CD8-positive, alpha-beta memory T cell (primary cell): ENCODE measurements around the gene MYH15. TPM values are rescaled to one million over a fixed set of nuclear protein-coding genes. Genes with fewer than 3 reads are reported as not detected.
A peak's percentile ranks its signal among the peaks of the same experiment; 100 is the strongest.

ENCODE experiments used
- CTCF ChIA-PET: fragments of 350-600 bp; sonication (Branson Sonifier 250); formaldehyde crosslinking; loops from one replicate; lab custom pipeline; 2021; ENCODE audit warnings: antibody characterized with exemption; lab: Charles Lee
- POLR2A ChIA-PET: fragments of 350-600 bp; sonication (Branson Sonifier 250); formaldehyde crosslinking; loops from one replicate; lab custom pipeline; 2021; ENCODE audit warnings: antibody characterized with exemption; lab: Charles Lee
- DNase-seq, 5 donors: peaks; one replicate each; pipeline versions ENCODE4 v3.0.0 to v3.0.0-alpha.2; 2020 to 2022; ENCODE audit warnings: mixed read lengths in 1 of 5
- H3K27ac ChIP-seq: one replicate; pipeline ENCODE4 v1.7.0; 2013; ENCODE audit warnings: low read depth, mild to moderate bottlenecking, low read length, moderate library complexity
- H3K27me3 ChIP-seq: 2 replicates; pipeline ENCODE4 v1.7.0; 2013; ENCODE audit warnings: low read length, mild to moderate bottlenecking; ENCODE audit not compliant: insufficient read depth, poor library complexity, severe bottlenecking
- H3K36me3 ChIP-seq: 2 replicates; pipeline ENCODE4 v1.7.0; 2013; ENCODE audit warnings: mild to moderate bottlenecking, low read length, moderate library complexity; ENCODE audit not compliant: insufficient read depth
- H3K4me1 ChIP-seq: 2 replicates; pipeline ENCODE4 v1.7.0; 2013; ENCODE audit warnings: mild to moderate bottlenecking, low read length, moderate library complexity; ENCODE audit not compliant: insufficient read depth
- H3K4me3 ChIP-seq: 2 replicates; pipeline ENCODE4 v1.7.0; 2013; ENCODE audit warnings: mild to moderate bottlenecking, low read length
- H3K9me3 ChIP-seq: 2 replicates; pipeline ENCODE4 v1.7.0; 2013; ENCODE audit warnings: mild to moderate bottlenecking, low read length
- H3K27ac Mint-ChIP-seq, 8 donors: one replicate each; pipeline ENCODE4 v1.8.0; 2020 to 2021; ENCODE audit warnings: mixed read lengths in 8 of 8, mild to moderate bottlenecking in 6 of 8, inconsistent platforms in 3 of 8, moderate library complexity in 3 of 8
- H3K27me3 Mint-ChIP-seq, 2 donors: one replicate each; pipeline ENCODE4 v1.8.0; 2020 to 2021; ENCODE audit warnings: mixed read lengths in 2 of 2, mild to moderate bottlenecking in 1 of 2, moderate library complexity in 1 of 2
- H3K36me3 Mint-ChIP-seq, 3 donors: one replicate each; pipeline ENCODE4 v1.8.0; 2020 to 2021; ENCODE audit warnings: mixed read lengths in 3 of 3, inconsistent platforms in 1 of 3, mild to moderate bottlenecking in 1 of 3
- H3K4me1 Mint-ChIP-seq, 3 donors: one replicate each; pipeline ENCODE4 v1.8.0; 2020 to 2021; ENCODE audit warnings: mixed read lengths in 3 of 3, inconsistent platforms in 1 of 3, mild to moderate bottlenecking in 1 of 3
- H3K4me3 Mint-ChIP-seq, 7 donors: one replicate each; pipeline ENCODE4 v1.8.0; 2020 to 2021; ENCODE audit warnings: mixed read lengths in 7 of 7, mild to moderate bottlenecking in 6 of 7, moderate library complexity in 4 of 7, inconsistent platforms in 2 of 7
- H3K9me3 Mint-ChIP-seq, 5 donors: one replicate each; pipeline ENCODE4 v1.8.0; 2020 to 2022; ENCODE audit warnings: mixed read lengths in 5 of 5, mild to moderate bottlenecking in 3 of 5, moderate library complexity in 2 of 5, inconsistent platforms in 1 of 5
- polyA plus RNA-seq: library from polyadenylated mRNA; unstranded; fragments of 300-500 nt; fragmentation: Illumina TruSeq; gene quantifications from one replicate; pipeline ENCODE4 v1.2.3, GENCODE V29; 2021
- total RNA-seq, 2 experiments: library from RNA; stranded (reverse); gene quantifications; one replicate each; pipeline ENCODE4 v1.2.3, GENCODE V29; 2021

Gene MYH15
- total and polyA plus RNA-seq, 3 experiments from 2014 or later: 0.11 to 0.18 TPM; not detected in 1

DNA sequence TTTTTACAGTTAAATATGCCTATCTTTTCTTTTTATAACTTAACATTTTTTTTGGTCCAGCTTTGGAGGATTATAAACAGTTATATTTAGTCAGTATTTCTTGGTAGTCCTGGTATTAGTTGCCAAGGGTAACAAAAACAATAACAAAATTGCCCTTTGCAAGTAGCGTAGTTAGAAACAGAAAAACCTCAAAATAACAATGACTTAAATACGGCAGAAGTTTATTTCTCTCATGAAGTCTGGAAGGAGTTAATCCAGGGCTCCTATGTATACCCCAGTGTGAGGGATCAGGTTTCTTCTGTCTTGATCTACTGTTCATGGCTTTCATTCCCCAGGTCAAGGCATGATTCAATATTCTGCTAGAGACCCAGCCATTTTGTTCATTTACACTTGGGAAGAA is 14.1 kb upstream of the MYH15 start:
- Mint-ChIP-seq H3K36me3 (peaks cover 0 to 1% (median 0%) of the 10 kb centered on the region in 3 donors), H3K27me3 (peaks cover 4 to 6% of the 10 kb centered on the region in 2 donors), H3K9me3 (no peaks in the 10 kb centered on the region), H3K27ac (no peak overlapping the region), H3K4me1 (no peaks in the 10 kb centered on the region), H3K4me3 (no peak overlapping the region)
- Histone ChIP-seq H3K27ac (no peak overlapping the region), H3K9me3 (no peaks in the 10 kb centered on the region), H3K4me3 (no peak overlapping the region), H3K4me1 (no peaks in the 10 kb centered on the region), H3K36me3 (no peaks in the 10 kb centered on the region), H3K27me3 (no peaks in the 10 kb centered on the region)
- ChIA-PET CTCF (no interaction called here), POLR2A (no interaction called here)
- DNase-seq: no peak

DNA sequence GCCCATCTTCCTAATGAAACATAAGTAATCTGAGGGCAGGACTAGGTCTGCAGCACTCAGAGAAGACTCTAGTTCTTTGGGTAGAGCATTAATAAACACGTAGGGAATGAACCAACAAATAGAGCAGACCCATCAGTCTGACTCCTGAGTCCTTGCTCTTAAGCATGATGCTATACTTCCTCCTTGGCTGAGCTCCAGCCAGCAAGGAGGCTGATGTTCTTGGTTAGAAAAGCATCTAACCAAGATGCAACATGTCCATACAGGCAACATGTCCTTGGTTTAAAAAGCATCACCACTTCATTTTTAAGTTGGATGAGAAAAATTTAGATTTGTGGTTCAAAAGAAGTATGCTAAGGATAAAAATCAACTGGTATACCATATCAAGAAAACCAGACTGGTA is 8.5 kb upstream of the MYH15 start:
- Mint-ChIP-seq H3K4me1 (no peaks in the 10 kb centered on the region), H3K36me3 (no peaks in the 10 kb centered on the region), H3K27ac (no peak overlapping the region), H3K4me3 (no peak overlapping the region), H3K27me3 (peaks cover 0 to 2% of the 10 kb centered on the region in 2 donors), H3K9me3 (peaks cover 0 to 1% (median 0%) of the 10 kb centered on the region in 5 donors)
- no peaks in the 10 kb centered on the region for H3K27me3 ChIP-seq
- H3K36me3 ChIP-seq: no peaks in the 10 kb centered on the region
- no peak overlapping the region for H3K4me3 ChIP-seq
- H3K4me1 ChIP-seq: no peaks in the 10 kb centered on the region
- H3K9me3 ChIP-seq: no peaks in the 10 kb centered on the region
- no peak for DNase-seq
- ChIA-PET CTCF (interaction anchor here (1.7 kb wide), 1 partner anchor 41 kb away, joined by 4 read pairs; no protein-coding TSS in a partner anchor), POLR2A (no interaction called here)
- no peak overlapping the region for H3K27ac ChIP-seq

DNA sequence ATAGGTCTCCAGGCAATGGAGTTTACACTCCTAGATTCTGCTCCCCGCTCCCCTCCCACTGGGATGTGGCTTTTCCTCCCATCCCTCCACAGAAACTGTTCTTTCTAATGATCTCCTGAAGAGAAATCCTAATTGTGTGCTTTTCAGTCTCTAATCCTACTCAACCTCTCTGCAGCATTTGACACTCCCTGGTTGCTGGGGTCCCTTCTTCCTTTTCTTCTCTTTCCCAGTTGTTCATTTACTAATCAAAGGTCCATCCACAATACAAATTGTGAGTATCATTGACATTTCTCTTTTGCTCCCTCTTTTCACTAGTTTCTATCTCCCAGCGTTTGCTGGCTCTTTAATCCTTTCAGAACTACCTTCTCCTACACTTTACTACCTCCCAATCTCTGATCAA is 6.5 kb upstream of the MYH15 start:
- ChIA-PET CTCF (interaction anchor here (0.6 kb wide), 1 partner anchor 17 kb away, joined by 3 read pairs; no protein-coding TSS in a partner anchor), POLR2A (no interaction called here)
- H3K9me3 Mint-ChIP-seq: peaks cover 0 to 1% (median 0%) of the 10 kb centered on the region in 5 donors
- no peak overlapping the region for H3K4me3 Mint-ChIP-seq
- H3K4me1 Mint-ChIP-seq: no peaks in the 10 kb centered on the region
- Histone ChIP-seq H3K9me3 (no peaks in the 10 kb centered on the region), H3K36me3 (no peaks in the 10 kb centered on the region), H3K4me1 (no peaks in the 10 kb centered on the region), H3K4me3 (no peak overlapping the region), H3K27ac (no peak overlapping the region), H3K27me3 (no peaks in the 10 kb centered on the region)
- peaks cover 0 to 2% of the 10 kb centered on the region in 2 donors for H3K27me3 Mint-ChIP-seq
- no peaks in the 10 kb centered on the region for H3K36me3 Mint-ChIP-seq
- no peak overlapping the region for H3K27ac Mint-ChIP-seq
- no peak for DNase-seq

DNA sequence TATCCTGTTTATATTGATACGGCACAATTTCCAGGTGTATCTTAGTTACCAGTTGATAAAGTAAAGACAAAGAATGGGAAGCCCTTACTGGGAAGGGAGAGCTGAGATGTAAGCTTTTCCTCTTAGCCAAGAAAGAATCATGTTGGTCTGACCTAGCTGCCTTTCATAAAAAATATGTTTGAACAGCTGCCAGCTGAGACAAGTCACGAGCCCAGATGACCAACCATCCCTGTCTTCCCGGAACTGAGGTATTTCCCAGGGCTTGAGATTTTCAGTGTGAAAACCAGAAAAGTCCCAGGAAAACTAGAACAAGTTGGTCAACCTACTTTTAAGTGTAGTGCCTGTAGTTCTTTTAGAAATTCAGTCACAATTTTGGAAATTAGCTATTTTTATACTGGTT is 3.6 kb upstream of the MYH15 start:
- Mint-ChIP-seq H3K27ac (no peak overlapping the region), H3K9me3 (peaks cover 0 to 1% (median 0%) of the 10 kb centered on the region in 5 donors), H3K4me3 (no peak overlapping the region), H3K4me1 (no peaks in the 10 kb centered on the region), H3K36me3 (no peaks in the 10 kb centered on the region), H3K27me3 (peaks cover 0 to 2% of the 10 kb centered on the region in 2 donors)
- ChIA-PET POLR2A (no interaction called here), CTCF (no interaction called here)
- no peaks in the 10 kb centered on the region for H3K4me1 ChIP-seq
- no peaks in the 10 kb centered on the region for H3K36me3 ChIP-seq
- DNase-seq: no peak
- H3K27me3 ChIP-seq: no peaks in the 10 kb centered on the region
- no peak overlapping the region for H3K27ac ChIP-seq
- no peaks in the 10 kb centered on the region for H3K9me3 ChIP-seq
- no peak overlapping the region for H3K4me3 ChIP-seq

DNA sequence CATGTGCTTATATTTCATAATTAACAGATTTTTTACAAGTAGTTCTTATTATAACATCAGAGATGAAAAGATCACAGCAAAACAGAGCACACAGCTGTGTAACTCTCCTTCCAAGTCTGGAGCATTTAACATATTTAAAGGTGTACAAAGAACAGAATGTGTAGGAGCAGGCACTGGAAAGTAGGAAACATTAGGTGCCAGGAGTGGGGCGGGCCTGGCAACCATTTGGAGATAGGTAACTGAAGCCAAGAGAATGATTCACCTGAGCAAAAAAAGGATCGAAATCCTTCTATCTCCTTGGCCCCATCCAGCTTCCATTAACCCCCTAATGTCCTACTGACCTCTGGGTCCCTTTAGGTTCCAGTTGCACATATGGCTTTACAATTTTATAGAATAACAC is 2.3 kb upstream of the MYH15 start:
- no peaks in the 10 kb centered on the region for H3K4me1 ChIP-seq
- H3K36me3 Mint-ChIP-seq: no peaks in the 10 kb centered on the region
- no peaks in the 10 kb centered on the region for H3K36me3 ChIP-seq
- no peak overlapping the region for H3K4me3 Mint-ChIP-seq
- DNase-seq: no peak
- CTCF ChIA-PET: interaction anchor here (1.0 kb wide), 1 partner anchor 22 kb away, joined by 3 read pairs; no protein-coding TSS in a partner anchor
- no peaks in the 10 kb centered on the region for H3K4me1 Mint-ChIP-seq
- H3K9me3 ChIP-seq: no peaks in the 10 kb centered on the region
- POLR2A ChIA-PET: no interaction called here
- no peaks in the 10 kb centered on the region for H3K27me3 Mint-ChIP-seq
- no peak overlapping the region for H3K27ac ChIP-seq
- no peaks in the 10 kb centered on the region for H3K9me3 Mint-ChIP-seq
- H3K27me3 ChIP-seq: no peaks in the 10 kb centered on the region
- no peak overlapping the region for H3K4me3 ChIP-seq
- no peak overlapping the region for H3K27ac Mint-ChIP-seq

DNA sequence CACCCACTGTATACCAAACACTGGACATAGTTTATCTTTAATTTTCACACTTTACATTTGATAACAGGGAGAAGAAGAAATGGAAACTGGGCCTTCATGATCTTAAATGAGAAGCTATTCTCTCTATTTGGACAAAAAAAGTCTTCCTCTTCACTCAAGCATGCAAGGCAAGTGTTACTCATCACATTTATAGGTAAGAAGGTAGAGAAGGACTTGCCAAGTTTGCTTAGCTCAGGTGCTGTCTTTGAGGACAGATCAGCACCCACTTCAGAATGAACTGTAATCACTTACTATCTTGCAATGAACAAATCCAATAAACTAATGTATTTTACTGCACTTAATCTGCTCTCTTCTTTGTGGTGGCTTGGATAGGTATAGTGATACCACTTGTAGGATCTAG is 1.1 kb upstream of the MYH15 start:
- Histone ChIP-seq H3K27me3 (no peaks in the 10 kb centered on the region), H3K9me3 (no peaks in the 10 kb centered on the region), H3K4me1 (no peaks in the 10 kb centered on the region), H3K36me3 (no peaks in the 10 kb centered on the region), H3K27ac (no peak overlapping the region), H3K4me3 (no peak overlapping the region)
- ChIA-PET CTCF (interaction anchor here (1.0 kb wide), 1 partner anchor 21 kb away, joined by 3 read pairs; no protein-coding TSS in a partner anchor), POLR2A (no interaction called here)
- no peak for DNase-seq
- Mint-ChIP-seq H3K27me3 (no peaks in the 10 kb centered on the region), H3K4me1 (no peaks in the 10 kb centered on the region), H3K4me3 (no peak overlapping the region), H3K36me3 (no peaks in the 10 kb centered on the region), H3K9me3 (no peaks in the 10 kb centered on the region), H3K27ac (no peak overlapping the region)

DNA sequence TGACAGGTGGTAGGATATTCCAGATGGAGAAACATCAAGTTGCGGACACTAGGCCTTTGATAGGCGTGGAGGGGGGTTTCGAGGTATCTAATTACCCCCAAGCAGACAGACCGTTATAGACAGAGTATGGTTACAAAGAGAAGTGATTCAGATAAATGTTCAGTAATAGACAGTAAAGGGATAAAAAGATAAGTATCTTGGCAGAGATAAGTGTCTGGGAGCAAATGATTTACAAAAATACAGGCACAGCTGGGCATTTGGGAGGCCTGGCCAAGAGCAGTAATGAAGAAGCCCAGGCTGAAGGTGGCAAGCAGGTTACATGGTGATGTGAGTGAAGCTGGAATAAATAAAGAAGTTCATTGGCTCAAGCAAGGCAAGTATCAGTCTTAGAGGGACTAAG is 659 bp upstream of the MYH15 start:
- POLR2A ChIA-PET: no interaction called here
- no peak overlapping the region for H3K4me3 Mint-ChIP-seq
- CTCF ChIA-PET: no interaction called here

DNA sequence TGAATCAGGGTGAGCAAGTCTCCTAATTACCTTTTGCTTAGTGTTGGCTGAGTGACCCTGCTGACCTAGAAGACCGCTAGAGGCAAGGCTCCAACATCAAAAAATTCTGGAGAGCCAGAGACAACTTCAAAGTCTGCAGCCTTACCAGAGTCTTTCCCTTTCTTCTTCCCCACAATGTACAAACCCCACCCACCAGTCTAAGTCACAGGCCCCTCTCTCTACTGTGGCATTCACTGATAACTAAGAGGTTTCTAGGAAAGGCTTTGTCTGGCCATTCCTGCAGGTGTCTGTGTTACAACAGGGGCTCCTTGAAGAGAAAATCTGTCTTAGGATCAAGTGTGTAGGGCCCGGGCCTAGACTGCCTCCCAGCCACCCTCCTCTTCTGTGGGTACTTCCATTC is 525 bp downstream of the MYH15 start:
- POLR2A ChIA-PET: no interaction called here
- no peaks in the 10 kb centered on the region for H3K4me1 ChIP-seq
- H3K9me3 ChIP-seq: no peaks in the 10 kb centered on the region
- no peak for DNase-seq
- H3K36me3 ChIP-seq: no peaks in the 10 kb centered on the region
- no peaks in the 10 kb centered on the region for H3K4me1 Mint-ChIP-seq
- no peak overlapping the region for H3K27ac ChIP-seq
- no peaks in the 10 kb centered on the region for H3K27me3 ChIP-seq
- H3K27me3 Mint-ChIP-seq: no peaks in the 10 kb centered on the region
- no peaks in the 10 kb centered on the region for H3K36me3 Mint-ChIP-seq
- CTCF ChIA-PET: no interaction called here
- H3K27ac Mint-ChIP-seq: peak overlapping the region in 1 of 8 donors; percentile 30
- no peaks in the 10 kb centered on the region for H3K9me3 Mint-ChIP-seq
- H3K4me3 ChIP-seq: no peak overlapping the region
- no peak overlapping the region for H3K4me3 Mint-ChIP-seq

More for the DNA sequence above, 659 bp upstream of the MYH15 start:
- no peaks in the 10 kb centered on the region for H3K4me1 ChIP-seq
- no peaks in the 10 kb centered on the region for H3K27me3 ChIP-seq
- no peak overlapping the region for H3K27ac Mint-ChIP-seq
- H3K27ac ChIP-seq: no peak overlapping the region
- no peaks in the 10 kb centered on the region for H3K36me3 Mint-ChIP-seq
- H3K36me3 ChIP-seq: no peaks in the 10 kb centered on the region
- no peak overlapping the region for H3K4me3 ChIP-seq
- no peak for DNase-seq
- H3K27me3 Mint-ChIP-seq: no peaks in the 10 kb centered on the region
- H3K9me3 Mint-ChIP-seq: no peaks in the 10 kb centered on the region
- no peaks in the 10 kb centered on the region for H3K9me3 ChIP-seq
- no peaks in the 10 kb centered on the region for H3K4me1 Mint-ChIP-seq
